Astrocyte of the cerebellum (primary cell): ENCODE data around the gene PDIK1L.

Experiments
- DNase-seq: peaks from one replicate; pipeline ENCODE4 v3.0.0-alpha.2; 2011; ENCODE audit warnings: low read depth
- H3K4me3 ChIP-seq: 2 replicates; pipeline ENCODE4 v1.5.1; 2011; ENCODE audit warnings: mild to moderate bottlenecking, low read depth, low read length, moderate library complexity
- CTCF ChIP-seq: IDR thresholded peaks from 2 replicates; pipeline ENCODE4 v1.5.1; 2012; ENCODE audit warnings: low read length, low read depth, moderate library complexity, mild to moderate bottlenecking; ENCODE audit errors: missing control alignments
- in situ Hi-C: cut with HindIII; loops from 2 replicates; pipeline ENCODE4 v1.10.0; 2017; ENCODE audit warnings: low sequenced_read_pairs

The PDIK1L gene

DNA sequence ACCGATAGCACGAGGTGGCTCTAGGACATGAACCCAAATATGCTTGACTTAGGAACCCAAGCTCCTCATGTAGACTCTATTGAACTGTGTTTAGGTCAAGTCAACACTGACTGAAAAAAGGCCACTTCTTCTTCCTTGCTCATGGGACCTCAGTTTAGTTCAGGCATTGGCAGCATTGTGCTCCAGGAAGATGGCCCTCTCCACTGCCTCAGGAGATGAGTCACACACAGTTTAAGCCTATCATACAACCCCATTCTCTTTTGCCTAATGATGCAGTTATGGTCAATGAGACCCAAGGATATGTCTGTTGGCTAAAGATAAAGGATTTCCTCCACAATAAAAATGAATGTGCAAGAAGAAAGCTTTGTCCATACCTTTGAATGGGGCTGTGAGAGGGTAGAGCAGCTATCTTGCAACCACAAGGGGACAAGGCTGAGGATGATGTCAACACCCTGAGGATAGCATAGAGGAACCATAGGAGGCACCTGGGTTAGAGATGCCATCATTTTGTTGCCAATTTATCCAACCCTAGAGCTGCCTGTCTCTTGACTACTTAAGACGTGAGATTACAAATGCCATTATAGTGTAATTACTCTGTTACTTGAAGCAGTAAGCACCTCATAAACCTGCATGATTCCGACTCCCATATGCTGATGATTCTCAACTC, 41.2 kb upstream of the PDIK1L start:
- in situ Hi-C loops = no loop called here
- no peak for TF ChIP-seq CTCF
- no peak overlapping the region for H3K4me3 ChIP-seq
- DNase-seq = no peak

DNA sequence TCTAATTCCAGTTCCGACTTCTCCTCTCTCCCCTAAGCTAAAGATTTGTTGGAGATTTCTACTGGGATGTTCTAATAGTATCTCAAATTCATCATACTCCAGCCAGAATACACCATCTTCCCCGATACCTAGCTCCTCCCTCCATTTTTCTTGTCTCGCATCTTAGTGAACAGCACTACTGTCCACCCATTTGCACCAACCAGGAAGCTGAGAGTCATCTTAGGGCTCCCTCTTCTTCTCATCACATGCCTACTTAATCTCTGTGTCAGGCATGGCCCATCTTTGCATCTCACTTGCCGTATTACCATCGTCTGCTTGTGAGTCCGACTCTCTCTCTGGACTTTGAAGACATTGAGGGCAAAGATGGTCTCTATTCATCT, 40.7 kb upstream of the PDIK1L start:
- no peak overlapping the region for H3K4me3 ChIP-seq
- TF ChIP-seq CTCF = no peak
- in situ Hi-C loops = no loop called here
- DNase-seq = no peak

GRCh38 chr1:26072305-26072704, 39.3 kb upstream of the PDIK1L start:
- no peak for DNase-seq
- TF ChIP-seq CTCF = no peak
- H3K4me3 ChIP-seq = no peak overlapping the region
- in situ Hi-C loops = no loop called here

GRCh38 chr1:26075421-26076144, 36.0 kb upstream of the PDIK1L start:
- DNase-seq = no peak
- TF ChIP-seq CTCF = no peak
- in situ Hi-C loops = no loop called here
- H3K4me3 ChIP-seq = no peak overlapping the region

DNA sequence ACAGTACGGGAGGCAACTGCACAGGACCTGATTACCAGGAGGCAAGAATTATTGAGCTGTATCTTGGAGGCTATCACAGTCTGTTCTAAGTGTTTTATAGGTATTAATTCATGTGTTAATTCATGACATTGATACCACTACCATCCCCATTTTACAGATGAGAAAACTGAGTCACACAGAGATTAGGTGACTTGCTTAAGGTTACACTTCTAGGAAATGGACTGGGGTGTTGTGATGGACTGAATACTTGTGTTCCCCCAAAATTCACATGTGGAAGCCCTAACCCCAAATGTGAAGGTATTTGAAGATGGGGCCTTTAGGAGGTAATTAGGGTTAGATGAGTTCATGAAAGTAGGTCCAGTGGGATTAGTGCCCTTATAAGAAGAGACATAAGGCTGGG, 34.1 kb upstream of the PDIK1L start:
- no peak for DNase-seq
- in situ Hi-C loops = no loop called here
- no peak overlapping the region for H3K4me3 ChIP-seq
- TF ChIP-seq CTCF = no peak

GRCh38 chr1:26078286-26079177, 33.1 kb upstream of the PDIK1L start:
- no peak overlapping the region for H3K4me3 ChIP-seq
- no peak for DNase-seq
- no peak for TF ChIP-seq CTCF
- in situ Hi-C loops = no loop called here
